ENCODE data around the gene VSIG4.

DNA sequence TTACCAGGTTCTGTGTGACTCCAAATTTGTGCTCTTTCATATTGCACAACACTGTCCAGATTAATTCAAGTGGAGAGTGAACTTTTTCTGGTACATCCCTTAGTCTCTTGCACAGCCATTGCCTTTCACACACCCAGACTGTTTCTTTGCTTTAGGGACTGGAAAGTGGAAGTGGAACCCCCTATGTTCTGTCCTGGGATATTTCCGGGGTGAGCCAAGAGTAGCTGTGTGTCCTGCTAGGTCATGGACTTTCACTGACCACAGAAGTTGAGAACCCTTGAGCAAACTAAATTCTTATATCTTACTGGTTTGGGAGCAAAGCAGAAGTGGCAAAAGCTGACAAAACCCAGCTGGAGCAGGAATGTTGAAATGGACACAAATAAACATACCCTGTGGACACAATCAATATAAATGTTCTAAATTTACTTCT lies 10.3 kb upstream of the VSIG4 start:
- TF ChIP-seq, protein P1, sequence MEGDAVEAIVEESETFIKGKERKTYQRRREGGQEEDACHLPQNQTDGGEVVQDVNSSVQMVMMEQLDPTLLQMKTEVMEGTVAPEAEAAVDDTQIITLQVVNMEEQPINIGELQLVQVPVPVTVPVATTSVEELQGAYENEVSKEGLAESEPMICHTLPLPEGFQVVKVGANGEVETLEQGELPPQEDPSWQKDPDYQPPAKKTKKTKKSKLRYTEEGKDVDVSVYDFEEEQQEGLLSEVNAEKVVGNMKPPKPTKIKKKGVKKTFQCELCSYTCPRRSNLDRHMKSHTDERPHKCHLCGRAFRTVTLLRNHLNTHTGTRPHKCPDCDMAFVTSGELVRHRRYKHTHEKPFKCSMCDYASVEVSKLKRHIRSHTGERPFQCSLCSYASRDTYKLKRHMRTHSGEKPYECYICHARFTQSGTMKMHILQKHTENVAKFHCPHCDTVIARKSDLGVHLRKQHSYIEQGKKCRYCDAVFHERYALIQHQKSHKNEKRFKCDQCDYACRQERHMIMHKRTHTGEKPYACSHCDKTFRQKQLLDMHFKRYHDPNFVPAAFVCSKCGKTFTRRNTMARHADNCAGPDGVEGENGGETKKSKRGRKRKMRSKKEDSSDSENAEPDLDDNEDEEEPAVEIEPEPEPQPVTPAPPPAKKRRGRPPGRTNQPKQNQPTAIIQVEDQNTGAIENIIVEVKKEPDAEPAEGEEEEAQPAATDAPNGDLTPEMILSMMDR (IDR thresholded peaks at IDR 0.05): no peak
- TF ChIP-seq POLR2A (IDR thresholded peaks at IDR 0.05): no peak

All from sigmoid colon (tissue), 3 donors.